K562 (cell line): ENCODE data around the gene VEGFA. TPM values are rescaled to one million over a fixed set of nuclear protein-coding genes. Genes with fewer than 3 reads are reported as not detected.

Experiments used
- DIDO1 ChIP-seq: fragments of 450-650 bp; IDR thresholded peaks from 2 replicates; pipeline ENCODE4 v1.6.1; 2016; ENCODE audit warnings: low read depth, missing biosample characterization, missing genetic modification characterization
- ELF1 ChIP-seq: fragments of 200-800 bp; sonication (Bioruptor generic); IDR thresholded peaks from 2 replicates; pipeline ENCODE4 v1.6.1; 2016; ENCODE audit warnings: missing genetic modification characterization, missing compliant biosample characterization
- MEIS2 ChIP-seq: fragments of 450-650 bp; IDR thresholded peaks from 2 replicates; pipeline ENCODE4 v1.6.1; 2014; ENCODE audit warnings: mild to moderate bottlenecking; ENCODE audit not compliant: partially characterized antibody
- ZBTB17 ChIP-seq: fragments of 450-650 bp; formaldehyde crosslinking; IDR thresholded peaks from 2 replicates; pipeline ENCODE4 v1.4.0; 2020; ENCODE audit warnings: mild to moderate bottlenecking
- ZEB2 ChIP-seq: fragments of 450-650 bp; IDR thresholded peaks from 2 replicates; pipeline ENCODE4 v1.6.1; 2016
- ZNF224 ChIP-seq: sonication (generic); formaldehyde crosslinking; IDR thresholded peaks from 2 replicates; pipeline ENCODE4 v1.8.0; 2022; ENCODE audit warnings: mild to moderate bottlenecking, missing genetic modification reagents
- polyA plus RNA-seq, 8 experiments: library from polyadenylated mRNA; depleted of rRNA in 4 of 8; stranded (reverse) in 5 of 8; unstranded in 3 of 8; fragments of >200 nt; fragmentation: Nextera tagmentation in 2 of 8; fragmentation: Illumina TruSeq in 1 of 8; extraction: Ambion mirVana in 2 of 8; extraction: Trizol in 1 of 8; gene quantifications; 2 replicates each; pipeline versions ENCODE4 v1.2.1 to v1.2.3, GENCODE V29; 2011 to 2014; ENCODE audit warnings: inconsistent platforms in 1 of 8, missing spikeins in 1 of 8
- total RNA-seq, 7 experiments: library from RNA; depleted of rRNA in 6 of 7; stranded (reverse); fragments of >200 nt in 6 of 7; fragmentation: Illumina TruSeq in 2 of 7; extraction: Trizol in 2 of 7; gene quantifications; 2 replicates each; pipeline versions ENCODE4 v1.2.1 to v1.2.3, GENCODE V29; 2011 to 2021; ENCODE audit warnings: low replicate concordance in 1 of 7
- TF ChIP-seq, protein P1 (sequence below), 2 experiments: fragments of 150-350 bp in 1 of 2; IDR thresholded peaks; 2 replicates each; pipeline ENCODE4 v1.6.1; 2012 to 2016; ENCODE audit warnings: low read depth in 2 of 2, low read length in 2 of 2, mild to moderate bottlenecking in 1 of 2, moderate library complexity in 1 of 2
- TF ChIP-seq, protein P2 (sequence below): fragments of 450-650 bp; IDR thresholded peaks from 2 replicates; pipeline ENCODE4 v1.6.1; 2016; ENCODE audit warnings: low read depth
- TF ChIP-seq, protein P3 (sequence below): fragments of 450-650 bp; IDR thresholded peaks from 2 replicates; pipeline ENCODE4 v1.6.1; 2016; ENCODE audit warnings: low read depth, mild to moderate bottlenecking, moderate library complexity

The VEGFA gene
- total and polyA plus RNA-seq, 9 of the 15 experiments (the other 6 are each of a cell fraction or from before 2014, with no cell fraction given): 14.0 to 271 (median 124) TPM

DNA sequence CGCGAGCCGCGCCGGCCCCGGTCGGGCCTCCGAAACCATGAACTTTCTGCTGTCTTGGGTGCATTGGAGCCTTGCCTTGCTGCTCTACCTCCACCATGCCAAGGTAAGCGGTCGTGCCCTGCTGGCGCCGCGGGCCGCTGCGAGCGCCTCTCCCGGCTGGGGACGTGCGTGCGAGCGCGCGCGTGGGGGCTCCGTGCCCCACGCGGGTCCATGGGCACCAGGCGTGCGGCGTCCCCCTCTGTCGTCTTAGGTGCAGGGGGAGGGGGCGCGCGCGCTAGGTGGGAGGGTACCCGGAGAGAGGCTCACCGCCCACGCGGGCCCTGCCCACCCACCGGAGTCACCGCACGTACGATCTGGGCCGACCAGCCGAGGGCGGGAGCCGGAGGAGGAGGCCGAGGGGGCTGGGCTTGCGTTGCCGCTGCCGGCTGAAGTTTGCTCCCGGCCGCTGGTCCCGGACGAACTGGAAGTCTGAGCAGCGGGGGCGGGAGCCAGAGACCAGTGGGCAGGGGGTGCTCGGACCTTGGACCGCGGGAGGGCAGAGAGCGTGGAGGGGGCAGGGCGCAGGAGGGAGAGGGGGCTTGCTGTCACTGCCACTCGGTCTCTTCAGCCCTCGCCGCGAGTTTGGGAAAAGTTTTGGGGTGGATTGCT is 1.3 kb downstream of the VEGFA start (continued):
- TF ChIP-seq DIDO1 (tag) (no peak), ZNF224 (CRISPR knock-in tag) (no peak), ZBTB17 (CRISPR knock-in tag) (0 out of 2 replicates have a peak, but pooled peaks have one; percentile 35), ZEB2 (no peak), MEIS2 (no peak), ELF1 (tag) (no peak)
- TF ChIP-seq, protein P1, sequence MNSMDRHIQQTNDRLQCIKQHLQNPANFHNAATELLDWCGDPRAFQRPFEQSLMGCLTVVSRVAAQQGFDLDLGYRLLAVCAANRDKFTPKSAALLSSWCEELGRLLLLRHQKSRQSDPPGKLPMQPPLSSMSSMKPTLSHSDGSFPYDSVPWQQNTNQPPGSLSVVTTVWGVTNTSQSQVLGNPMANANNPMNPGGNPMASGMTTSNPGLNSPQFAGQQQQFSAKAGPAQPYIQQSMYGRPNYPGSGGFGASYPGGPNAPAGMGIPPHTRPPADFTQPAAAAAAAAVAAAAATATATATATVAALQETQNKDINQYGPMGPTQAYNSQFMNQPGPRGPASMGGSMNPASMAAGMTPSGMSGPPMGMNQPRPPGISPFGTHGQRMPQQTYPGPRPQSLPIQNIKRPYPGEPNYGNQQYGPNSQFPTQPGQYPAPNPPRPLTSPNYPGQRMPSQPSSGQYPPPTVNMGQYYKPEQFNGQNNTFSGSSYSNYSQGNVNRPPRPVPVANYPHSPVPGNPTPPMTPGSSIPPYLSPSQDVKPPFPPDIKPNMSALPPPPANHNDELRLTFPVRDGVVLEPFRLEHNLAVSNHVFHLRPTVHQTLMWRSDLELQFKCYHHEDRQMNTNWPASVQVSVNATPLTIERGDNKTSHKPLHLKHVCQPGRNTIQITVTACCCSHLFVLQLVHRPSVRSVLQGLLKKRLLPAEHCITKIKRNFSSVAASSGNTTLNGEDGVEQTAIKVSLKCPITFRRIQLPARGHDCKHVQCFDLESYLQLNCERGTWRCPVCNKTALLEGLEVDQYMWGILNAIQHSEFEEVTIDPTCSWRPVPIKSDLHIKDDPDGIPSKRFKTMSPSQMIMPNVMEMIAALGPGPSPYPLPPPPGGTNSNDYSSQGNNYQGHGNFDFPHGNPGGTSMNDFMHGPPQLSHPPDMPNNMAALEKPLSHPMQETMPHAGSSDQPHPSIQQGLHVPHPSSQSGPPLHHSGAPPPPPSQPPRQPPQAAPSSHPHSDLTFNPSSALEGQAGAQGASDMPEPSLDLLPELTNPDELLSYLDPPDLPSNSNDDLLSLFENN (IDR thresholded peaks at IDR 0.05; ENCODE audit: low read depth in 2 of 2, low read length in 2 of 2): no peak
- TF ChIP-seq, protein P2, sequence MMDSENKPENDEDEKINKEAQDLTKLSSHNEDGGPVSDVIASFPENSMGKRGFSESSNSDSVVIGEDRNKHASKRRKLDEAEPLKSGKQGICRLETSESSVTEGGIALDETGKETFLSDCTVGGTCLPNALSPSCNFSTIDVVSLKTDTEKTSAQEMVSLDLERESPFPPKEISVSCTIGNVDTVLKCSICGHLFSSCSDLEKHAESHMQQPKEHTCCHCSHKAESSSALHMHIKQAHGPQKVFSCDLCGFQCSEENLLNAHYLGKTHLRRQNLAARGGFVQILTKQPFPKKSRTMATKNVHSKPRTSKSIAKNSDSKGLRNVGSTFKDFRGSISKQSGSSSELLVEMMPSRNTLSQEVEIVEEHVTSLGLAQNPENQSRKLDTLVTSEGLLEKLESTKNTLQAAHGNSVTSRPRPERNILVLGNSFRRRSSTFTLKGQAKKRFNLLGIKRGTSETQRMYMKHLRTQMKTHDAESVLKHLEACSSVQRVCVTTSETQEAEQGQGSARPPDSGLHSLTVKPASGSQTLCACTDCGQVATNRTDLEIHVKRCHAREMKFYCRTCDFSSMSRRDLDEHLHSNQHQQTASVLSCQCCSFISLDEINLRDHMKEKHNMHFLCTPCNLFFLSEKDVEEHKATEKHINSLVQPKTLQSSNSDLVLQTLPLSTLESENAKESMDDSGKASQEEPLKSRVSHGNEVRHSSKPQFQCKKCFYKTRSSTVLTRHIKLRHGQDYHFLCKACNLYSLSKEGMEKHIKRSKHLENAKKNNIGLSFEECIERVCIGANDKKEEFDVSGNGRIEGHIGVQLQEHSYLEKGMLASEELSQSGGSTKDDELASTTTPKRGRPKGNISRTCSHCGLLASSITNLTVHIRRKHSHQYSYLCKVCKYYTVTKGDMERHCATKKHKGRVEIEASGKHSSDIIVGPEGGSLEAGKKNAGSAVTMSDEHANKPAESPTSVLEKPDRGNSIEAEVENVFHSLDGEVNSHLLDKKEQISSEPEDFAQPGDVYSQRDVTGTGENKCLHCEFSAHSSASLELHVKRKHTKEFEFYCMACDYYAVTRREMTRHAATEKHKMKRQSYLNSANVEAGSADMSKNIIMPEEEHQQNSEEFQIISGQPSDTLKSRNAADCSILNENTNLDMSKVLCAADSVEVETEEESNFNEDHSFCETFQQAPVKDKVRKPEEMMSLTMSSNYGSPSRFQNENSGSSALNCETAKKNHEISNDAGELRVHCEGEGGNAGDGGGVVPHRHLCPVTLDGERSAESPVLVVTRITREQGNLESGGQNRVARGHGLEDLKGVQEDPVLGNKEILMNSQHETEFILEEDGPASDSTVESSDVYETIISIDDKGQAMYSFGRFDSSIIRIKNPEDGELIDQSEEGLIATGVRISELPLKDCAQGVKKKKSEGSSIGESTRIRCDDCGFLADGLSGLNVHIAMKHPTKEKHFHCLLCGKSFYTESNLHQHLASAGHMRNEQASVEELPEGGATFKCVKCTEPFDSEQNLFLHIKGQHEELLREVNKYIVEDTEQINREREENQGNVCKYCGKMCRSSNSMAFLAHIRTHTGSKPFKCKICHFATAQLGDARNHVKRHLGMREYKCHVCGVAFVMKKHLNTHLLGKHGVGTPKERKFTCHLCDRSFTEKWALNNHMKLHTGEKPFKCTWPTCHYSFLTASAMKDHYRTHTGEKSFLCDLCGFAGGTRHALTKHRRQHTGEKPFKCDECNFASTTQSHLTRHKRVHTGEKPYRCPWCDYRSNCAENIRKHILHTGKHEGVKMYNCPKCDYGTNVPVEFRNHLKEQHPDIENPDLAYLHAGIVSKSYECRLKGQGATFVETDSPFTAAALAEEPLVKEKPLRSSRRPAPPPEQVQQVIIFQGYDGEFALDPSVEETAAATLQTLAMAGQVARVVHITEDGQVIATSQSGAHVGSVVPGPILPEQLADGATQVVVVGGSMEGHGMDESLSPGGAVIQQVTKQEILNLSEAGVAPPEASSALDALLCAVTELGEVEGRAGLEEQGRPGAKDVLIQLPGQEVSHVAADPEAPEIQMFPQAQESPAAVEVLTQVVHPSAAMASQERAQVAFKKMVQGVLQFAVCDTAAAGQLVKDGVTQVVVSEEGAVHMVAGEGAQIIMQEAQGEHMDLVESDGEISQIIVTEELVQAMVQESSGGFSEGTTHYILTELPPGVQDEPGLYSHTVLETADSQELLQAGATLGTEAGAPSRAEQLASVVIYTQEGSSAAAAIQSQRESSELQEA: no peak
- TF ChIP-seq, protein P3, sequence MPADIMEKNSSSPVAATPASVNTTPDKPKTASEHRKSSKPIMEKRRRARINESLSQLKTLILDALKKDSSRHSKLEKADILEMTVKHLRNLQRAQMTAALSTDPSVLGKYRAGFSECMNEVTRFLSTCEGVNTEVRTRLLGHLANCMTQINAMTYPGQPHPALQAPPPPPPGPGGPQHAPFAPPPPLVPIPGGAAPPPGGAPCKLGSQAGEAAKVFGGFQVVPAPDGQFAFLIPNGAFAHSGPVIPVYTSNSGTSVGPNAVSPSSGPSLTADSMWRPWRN: no peak
